K562 (cell line): Measurements from ENCODE around the gene LRP2BP. TPM values are rescaled to one million over a fixed set of nuclear protein-coding genes. Genes with fewer than 3 reads are reported as not detected.

ENCODE experiments used
- ATAC-seq: fragments of 200-7000 bp; cut with Tn5 transposase; 3 replicates; pipeline ENCODE4 v1.9.1; 2020; ENCODE audit warnings: moderate library complexity
- BruUV-seq: library from RNA; stranded (reverse); fragments of 400-500 nt; replicated peaks from 2 replicates; lab custom pipeline; 2021; lab: Mats Ljungman, UMichigan
- CTCF ChIA-PET: fragments of 300-600 bp; formaldehyde crosslinking; extraction: SDS; loops from one replicate; lab custom pipeline; 2021; ENCODE audit warnings: low intra/inter-chr PET ratio; lab: Yijun Ruan, JAX
- POLR2A ChIA-PET: fragments of 300-600, 350-650 bp; sonication (Branson Sonifier 250); formaldehyde crosslinking; extraction: SDS; loops from one replicate; lab custom pipeline; 2021; ENCODE audit warnings: antibody characterized with exemption, inconsistent platforms; lab: Yijun Ruan, JAX
- DNase-seq, 4 experiments: peaks; one replicate each; pipeline versions ENCODE4 v3.0.0 to v3.0.0-alpha.2; 2011 to 2018; ENCODE audit warnings: low spot score in 3 of 4, mixed read lengths in 3 of 4; ENCODE audit errors: extremely low read depth in 1 of 4
- FAIRE-seq: peaks from 2 replicates; lab custom pipeline; 2011; peaks lifted over from hg19 to GRCh38; lab: Jason Lieb, UNC
- H2AFZ ChIP-seq: 2 replicates; pipeline ENCODE4 v1.6.0; 2011; ENCODE audit warnings: low read depth, low read length, control low read depth, inconsistent platforms
- H3K27ac ChIP-seq: fragments of 200-600 bp; 3 replicates; pipeline ENCODE4 v1.8.0; 2011; ENCODE audit warnings: low read depth, mild to moderate bottlenecking, control low read depth, inconsistent platforms, low read length, moderate library complexity, mixed read lengths; ENCODE audit errors: extremely low read depth
- H3K27me3 ChIP-seq, 2 experiments: fragments of 300-600 bp in 1 of 2; 2 replicates in 1 of 2; 3 replicates in 1 of 2; pipeline versions ENCODE4 v1.6.0 to v1.8.0; 2011; ENCODE audit warnings: inconsistent platforms in 2 of 2, low read length in 2 of 2, mild to moderate bottlenecking in 1 of 2, mixed read lengths in 1 of 2, moderate library complexity in 1 of 2; ENCODE audit not compliant: control insufficient read depth in 2 of 2, insufficient read depth in 2 of 2
- H3K36me3 ChIP-seq: fragments of 300-600 bp; 3 replicates; pipeline ENCODE4 v1.8.0; 2011; ENCODE audit warnings: mild to moderate bottlenecking, low read length, inconsistent platforms; ENCODE audit not compliant: control insufficient read depth, insufficient read depth
- H3K4me1 ChIP-seq, 2 experiments: fragments of 200-600 bp in 1 of 2; replicated peaks in 1 of 2; 2 replicates in 1 of 2; 3 replicates in 1 of 2; pipeline versions ENCODE4 v1.5.1 to v1.8.0; 2011; ENCODE audit warnings: inconsistent platforms in 2 of 2, low read length in 2 of 2, mild to moderate bottlenecking in 1 of 2, mixed read lengths in 1 of 2, moderate library complexity in 1 of 2; ENCODE audit not compliant: control insufficient read depth in 2 of 2, insufficient read depth in 2 of 2
- H3K4me2 ChIP-seq: 2 replicates; pipeline ENCODE4 v1.6.1; 2011; ENCODE audit warnings: low read length, control low read depth, inconsistent platforms, mixed read lengths; ENCODE audit not compliant: insufficient read depth
- H3K4me3 ChIP-seq: fragments of 200-600 bp; sonication (generic), shearing (Covaris generic); 2 replicates; pipeline ENCODE4 v1.5.1; 2016; ENCODE audit warnings: control low read depth, inconsistent platforms
- H3K79me2 ChIP-seq: fragments of 200-600 bp; 3 replicates; pipeline ENCODE4 v1.8.0; 2011; ENCODE audit warnings: low read length, inconsistent platforms; ENCODE audit not compliant: control insufficient read depth, insufficient read depth
- H3K9ac ChIP-seq, 2 experiments: 2 replicates each; pipeline versions ENCODE4 v1.6.0 to v1.6.1; 2011; ENCODE audit warnings: low read depth in 2 of 2, low read length in 2 of 2, control low read depth in 1 of 2, inconsistent platforms in 1 of 2, mild to moderate bottlenecking in 1 of 2, mixed read lengths in 1 of 2; ENCODE audit not compliant: insufficient read depth in 1 of 2
- H3K9me1 ChIP-seq: one replicate; pipeline ENCODE4 v1.6.0; 2011; ENCODE audit warnings: inconsistent platforms, mild to moderate bottlenecking, low read length, moderate library complexity; ENCODE audit not compliant: control insufficient read depth, insufficient read depth
- H3K9me3 ChIP-seq: replicated peaks from 2 replicates; pipeline ENCODE4 v1.5.1; 2011; ENCODE audit warnings: low read depth, low read length, inconsistent platforms; ENCODE audit not compliant: control insufficient read depth, insufficient read depth
- H4K20me1 ChIP-seq: replicated peaks from 2 replicates; pipeline ENCODE4 v1.6.1; 2011; ENCODE audit warnings: low read length, inconsistent platforms, mixed read lengths; ENCODE audit not compliant: control insufficient read depth, insufficient read depth
- BCL6 ChIP-seq: fragments of 250-450 bp; sonication (Bioruptor Pico); IDR thresholded peaks from 2 replicates; pipeline ENCODE4 v1.4.0; 2020
- DIDO1 ChIP-seq: fragments of 450-650 bp; IDR thresholded peaks from 2 replicates; pipeline ENCODE4 v1.6.1; 2016; ENCODE audit warnings: low read depth, missing biosample characterization, missing genetic modification characterization
- EHMT2 ChIP-seq: fragments of 450-650 bp; IDR thresholded peaks from 2 replicates; pipeline ENCODE4 v1.6.1; 2018; ENCODE audit warnings: antibody characterized with exemption
- ELK1 ChIP-seq: sonication (generic); formaldehyde crosslinking; IDR thresholded peaks from 2 replicates; pipeline ENCODE4 v1.8.1; 2022; ENCODE audit warnings: missing genetic modification reagents
- EP400 ChIP-seq: fragments of 450-650 bp; IDR thresholded peaks from 2 replicates; pipeline ENCODE4 v1.6.1; 2017; ENCODE audit warnings: antibody characterized with exemption, mild to moderate bottlenecking, moderate library complexity
- PATZ1 ChIP-seq: fragments of 250-450 bp; sonication (Bioruptor Pico); IDR thresholded peaks from 2 replicates; pipeline ENCODE4 v1.5.0; 2020; ENCODE audit warnings: mild to moderate bottlenecking, borderline replicate concordance
- TFAP4 ChIP-seq: sonication (generic); formaldehyde crosslinking; IDR thresholded peaks from 2 replicates; pipeline ENCODE4 v1.8.0; 2022; ENCODE audit warnings: missing genetic modification reagents, mild to moderate bottlenecking, moderate library complexity, borderline replicate concordance
- ZNF384 ChIP-seq: IDR thresholded peaks from 2 replicates; pipeline ENCODE4 v1.6.1; 2012; ENCODE audit warnings: low read depth, low read length, improper control_type of control experiment
- ZNF449 ChIP-seq: fragments of 250-450 bp; sonication (Bioruptor Pico); IDR thresholded peaks from 2 replicates; pipeline ENCODE4 v1.8.0; 2022; ENCODE audit warnings: moderate library complexity, mild to moderate bottlenecking, inconsistent platforms
- ZNF589 ChIP-seq: fragments of 200-800 bp; sonication (Bioruptor generic); IDR thresholded peaks from 2 replicates; pipeline ENCODE4 v1.6.1; 2016; ENCODE audit warnings: low read depth, missing genetic modification characterization, missing compliant biosample characterization
- WGBS: fragments of 100-300 bp; shearing (Covaris generic); methylation state at CpG from one replicate; pipeline ENCODE4 v1.1.6; 2016; ENCODE audit warnings: low coverage, mixed read lengths; ENCODE audit not compliant: insufficient coverage; ENCODE audit errors: missing lambda C conversion rate; 5-methylcytosine and 5-hydroxymethylcytosine counted together
- in situ Hi-C: fragments of 300-500 bp; cut with MboI; formaldehyde crosslinking; loops from 4 replicates; pipeline ENCODE4 v1.15.0; 2018; ENCODE audit warnings: inconsistent platforms, mixed read lengths
- intact Hi-C: fragments of 100-400 bp; cut with micrococcal nuclease; formaldehyde crosslinking; loops from 2 replicates; pipeline ENCODE4 v1.14.2; 2022
- polyA plus RNA-seq, 8 experiments: library from polyadenylated mRNA; depleted of rRNA in 4 of 8; stranded (reverse) in 5 of 8; unstranded in 3 of 8; fragments of >200 nt; fragmentation: Nextera tagmentation in 2 of 8; fragmentation: Illumina TruSeq in 1 of 8; extraction: Ambion mirVana in 2 of 8; extraction: Trizol in 1 of 8; gene quantifications; 2 replicates each; pipeline versions ENCODE4 v1.2.1 to v1.2.3, GENCODE V29; 2011 to 2014; ENCODE audit warnings: inconsistent platforms in 1 of 8, missing spikeins in 1 of 8
- total RNA-seq, 7 experiments: library from RNA; depleted of rRNA in 6 of 7; stranded (reverse); fragments of >200 nt in 6 of 7; fragmentation: Illumina TruSeq in 2 of 7; extraction: Trizol in 2 of 7; gene quantifications; 2 replicates each; pipeline versions ENCODE4 v1.2.1 to v1.2.3, GENCODE V29; 2011 to 2021; ENCODE audit warnings: low replicate concordance in 1 of 7

LRP2BP gene
- total and polyA plus RNA-seq, 9 of the 15 experiments (the other 6 are each of a cell fraction or from before 2014, with no cell fraction given) = 0.42 to 2.1 (median 0.62) TPM

GRCh38 chr4:185351691-185352090, 44.0 kb downstream of the LRP2BP start:
- no peaks in the 10 kb centered on the region; a peak in 1 of 5 replicates for H3K4me1 ChIP-seq
- CTCF ChIA-PET = no interaction called here
- intact Hi-C loops (no loop called here), in situ Hi-C loops (no loop called here)
- no peaks in the 10 kb centered on the region for H4K20me1 ChIP-seq
- no TSS peak for BruUV-seq
- POLR2A ChIA-PET = no interaction called here
- H3K4me3 ChIP-seq = no peak overlapping the region
- H3K9ac ChIP-seq = no peak overlapping the region
- ATAC-seq (no peak), FAIRE-seq (no peak), DNase-seq (no peak)
- no peak overlapping the region for H3K27ac ChIP-seq
- H3K36me3 ChIP-seq = peaks cover 8% of the 10 kb centered on the region; the same call in 2 of the 3 replicates
- H3K79me2 ChIP-seq = no peaks in the 10 kb centered on the region
- H3K4me2 ChIP-seq = no peak overlapping the region
- TF ChIP-seq ZNF589 (CRISPR knock-in tag) (no peak), EP400 (no peak), ZNF449 (CRISPR knock-in tag) (no peak), DIDO1 (tag) (no peak), ELK1 (CRISPR knock-in tag) (no peak), ZNF384 (no peak), PATZ1 (CRISPR knock-in tag) (no peak), TFAP4 (no peak), BCL6 (no peak), EHMT2 (no peak)
- WGBS = 85% methylated on average over 6 of the region's 13 CpGs
- H2AFZ ChIP-seq = no peak overlapping the region
- no peaks in the 10 kb centered on the region for H3K9me3 ChIP-seq
- H3K27me3 ChIP-seq = no peaks in the 10 kb centered on the region
- H3K9me1 ChIP-seq = no peaks in the 10 kb centered on the region
